A549 (cell line): ENCODE measurements around the gene PCYT1B. TPM values are rescaled to one million over a fixed set of nuclear protein-coding genes. Genes with fewer than 3 reads are reported as not detected.

Experiments used
- ATAC-seq, 2 experiments: fragments of 200-7000 bp in 1 of 2; fragments of >200 bp in 1 of 2; cut with Nextera tagmentation in 1 of 2; cut with Tn5 transposase in 1 of 2; 3 replicates each; pipeline versions ENCODE4 v1.8.0 to v1.9.1; 2018 to 2020; ENCODE audit warnings: mild to moderate bottlenecking in 1 of 2, moderate library complexity in 1 of 2
- CTCF ChIA-PET: fragments of 300-600 bp; sonication (Branson Sonifier 250); formaldehyde crosslinking; extraction: SDS; loops from one replicate; lab custom pipeline; 2021; ENCODE audit warnings: antibody characterized with exemption, inconsistent platforms; lab: Yijun Ruan, JAX
- POLR2A ChIA-PET: fragments of 350-600 bp; formaldehyde crosslinking; extraction: SDS; loops from one replicate; lab custom pipeline; 2021; ENCODE audit warnings: antibody characterized with exemption, inconsistent platforms; lab: Yijun Ruan, JAX
- DNase-seq, 2 experiments: peaks; one replicate each; pipeline versions ENCODE4 v3.0.0 to v3.0.0-alpha.2; 2011 to 2016; ENCODE audit warnings: low read depth in 1 of 2, low spot score in 1 of 2
- FAIRE-seq: peaks from 2 replicates; lab custom pipeline; 2011; peaks lifted over from hg19 to GRCh38; lab: Jason Lieb, UNC
- H3K27ac ChIP-seq, 2 experiments: fragments of >200 bp; sonication (Bioruptor Twin); formaldehyde crosslinking; 3 replicates each; pipeline ENCODE4 v1.5.1; 2016 to 2017
- H3K4me1 ChIP-seq: fragments of >200 bp; sonication (Bioruptor Twin); formaldehyde crosslinking; 3 replicates; pipeline ENCODE4 v1.6.1; 2016
- H3K4me2 ChIP-seq: fragments of >200 bp; sonication (Bioruptor Twin); formaldehyde crosslinking; 3 replicates; pipeline ENCODE4 v1.6.1; 2016
- H3K4me3 ChIP-seq: fragments of >200 bp; sonication (Bioruptor Twin); formaldehyde crosslinking; 3 replicates; pipeline ENCODE4 v1.5.1; 2016
- H3K9me3 ChIP-seq: fragments of >200 bp; sonication (Bioruptor Twin); formaldehyde crosslinking; 3 replicates; pipeline ENCODE4 v1.6.1; 2016
- BHLHE40 ChIP-seq: IDR thresholded peaks from 2 replicates; pipeline ENCODE4 v1.6.1; 2012; ENCODE audit warnings: low read depth, low read length, inconsistent platforms
- CEBPB ChIP-seq, 2 experiments: fragments of >200 bp in 1 of 2; sonication (Bioruptor Twin) in 1 of 2; formaldehyde crosslinking in 1 of 2; IDR thresholded peaks; 2 replicates each; pipeline ENCODE4 v1.6.1; 2012 to 2016
- CHD4 ChIP-seq: fragments of 200-600 bp; sonication (generic); IDR thresholded peaks from 2 replicates; pipeline ENCODE4 v1.6.1; 2016; ENCODE audit warnings: antibody characterized with exemption, mild to moderate bottlenecking, borderline replicate concordance
- EHF ChIP-seq: fragments of 250-450 bp; sonication (Bioruptor Pico); IDR thresholded peaks from 2 replicates; pipeline ENCODE4 v1.5.0; 2020; ENCODE audit warnings: mild to moderate bottlenecking
- ELK1 ChIP-seq: fragments of 150-350 bp; IDR thresholded peaks from 2 replicates; pipeline ENCODE4 v1.6.1; 2014; ENCODE audit warnings: low read depth, mild to moderate bottlenecking, low read length
- EP300 ChIP-seq, 2 experiments: fragments of >200 bp; sonication (Bioruptor Twin); formaldehyde crosslinking; IDR thresholded peaks; 2 replicates in 1 of 2; 3 replicates in 1 of 2; pipeline ENCODE4 v1.6.1; 2016 to 2017
- ESRRA ChIP-seq: fragments of 150-350 bp; IDR thresholded peaks from 2 replicates; pipeline ENCODE4 v1.6.1; 2014; ENCODE audit warnings: mild to moderate bottlenecking, low read length, borderline replicate concordance
- FOSL2 ChIP-seq, 2 experiments: fragments of 450-650 bp in 1 of 2; fragments of >200 bp in 1 of 2; sonication (Bioruptor Twin) in 1 of 2; formaldehyde crosslinking; IDR thresholded peaks; 2 replicates each; pipeline versions ENCODE4 v1.5.0 to v1.6.1; 2016 to 2020; ENCODE audit warnings: mild to moderate bottlenecking in 1 of 2, moderate library complexity in 1 of 2
- GATA3 ChIP-seq: IDR thresholded peaks from 2 replicates; pipeline ENCODE4 v1.6.1; 2012; ENCODE audit warnings: borderline replicate concordance
- HOXB13 ChIP-seq: fragments of 250-450 bp; sonication (Bioruptor Pico); IDR thresholded peaks from 2 replicates; pipeline ENCODE4 v1.5.0; 2020; ENCODE audit warnings: low read depth, mild to moderate bottlenecking, moderate library complexity
- JUNB ChIP-seq: fragments of >200 bp; sonication (Bioruptor Twin); formaldehyde crosslinking; IDR thresholded peaks from 2 replicates; pipeline ENCODE4 v1.6.1; 2016
- MAFK ChIP-seq: fragments of 450-650 bp; IDR thresholded peaks from 2 replicates; pipeline ENCODE4 v1.6.1; 2014; ENCODE audit not compliant: partially characterized antibody
- MAZ ChIP-seq: fragments of 150-350 bp; IDR thresholded peaks from 2 replicates; pipeline ENCODE4 v1.6.1; 2014; ENCODE audit warnings: antibody characterized with exemption, low read depth, low read length, borderline replicate concordance
- PHF8 ChIP-seq: fragments of 200-600 bp; sonication (generic); IDR thresholded peaks from 2 replicates; pipeline ENCODE4 v1.6.1; 2016; ENCODE audit warnings: low read depth, mild to moderate bottlenecking, antibody characterized with exemption, moderate library complexity, borderline replicate concordance
- POLR2AphosphoS2 ChIP-seq: conservative IDR thresholded peaks from 2 replicates; pipeline ENCODE4 v1.6.1; 2012; ENCODE audit warnings: low read length, improper control_type of control experiment, inconsistent platforms
- RAD21 ChIP-seq, 2 experiments: fragments of >200 bp in 1 of 2; sonication (Bioruptor Twin) in 1 of 2; formaldehyde crosslinking in 1 of 2; IDR thresholded peaks in 1 of 2; conservative IDR thresholded peaks in 1 of 2; 2 replicates in 1 of 2; 3 replicates in 1 of 2; pipeline ENCODE4 v1.6.1; 2012 to 2018; ENCODE audit warnings: inconsistent platforms in 1 of 2
- RNF2 ChIP-seq: fragments of 200-600 bp; sonication (generic); IDR thresholded peaks from 2 replicates; pipeline ENCODE4 v1.6.1; 2016; ENCODE audit warnings: low read depth, mild to moderate bottlenecking, antibody characterized with exemption, moderate library complexity, borderline replicate concordance
- SMC3 ChIP-seq: fragments of >200 bp; sonication (Bioruptor Twin); formaldehyde crosslinking; IDR thresholded peaks from 3 replicates; pipeline ENCODE4 v1.6.1; 2018; ENCODE audit warnings: inconsistent platforms
- ZC3H11A ChIP-seq: fragments of 450-650 bp; IDR thresholded peaks from 2 replicates; pipeline ENCODE4 v1.6.1; 2014; ENCODE audit warnings: antibody characterized with exemption, mild to moderate bottlenecking
- ZFP36 ChIP-seq: fragments of 450-650 bp; IDR thresholded peaks from 2 replicates; pipeline ENCODE4 v1.6.1; 2014; ENCODE audit warnings: borderline replicate concordance; ENCODE audit not compliant: partially characterized antibody
- ZSCAN20 ChIP-seq: fragments of 250-450 bp; sonication (Bioruptor Pico); IDR thresholded peaks from 2 replicates; pipeline ENCODE4 v1.8.0; 2022; ENCODE audit warnings: mild to moderate bottlenecking, moderate library complexity
- WGBS: methylation state at CpG from one replicate; pipeline ENCODE4 v1.1.6; 2017; ENCODE audit errors: missing lambda C conversion rate; 5-methylcytosine and 5-hydroxymethylcytosine counted together
- polyA plus RNA-seq, 4 experiments: library from polyadenylated mRNA; depleted of rRNA in 3 of 4; stranded (reverse); fragments of >200 nt; fragmentation: RNase III in 1 of 4; extraction: RNeasy Plus Mini Kit Qiagen cat#74134 plus additional on column Dnase treatment in 1 of 4; gene quantifications; 2 replicates in 3 of 4; 3 replicates in 1 of 4; pipeline ENCODE4 v1.2.3, GENCODE V29; 2011 to 2017
- TF ChIP-seq, protein P1 (sequence below): fragments of 250-450 bp; sonication (Bioruptor Pico); IDR thresholded peaks from 2 replicates; pipeline ENCODE4 v1.5.0; 2020; ENCODE audit warnings: low read depth, mild to moderate bottlenecking, moderate library complexity

The PCYT1B gene
- polyA plus RNA-seq, 2 of the 4 experiments (the other 2 are of a cell fraction): 0.05 TPM; not detected in 1

DNA sequence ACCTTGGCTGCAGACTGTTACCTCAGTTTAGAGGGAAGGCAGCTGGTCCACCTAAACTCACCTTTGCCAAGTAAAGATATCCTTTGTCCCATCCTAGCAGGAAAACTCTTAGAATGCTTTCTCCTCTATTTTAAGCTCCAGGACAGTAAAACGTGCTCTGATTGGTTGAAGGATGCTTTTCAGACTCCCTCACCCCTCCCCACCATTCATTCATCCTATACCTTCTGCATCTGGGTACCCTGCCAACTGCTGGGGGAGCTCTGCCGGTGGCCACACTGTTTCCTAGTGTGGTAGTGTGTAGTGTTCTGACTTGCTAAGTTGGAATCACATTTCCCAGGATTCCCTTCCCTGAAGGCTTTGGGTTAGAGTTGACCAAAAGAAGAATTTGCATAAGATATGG lies 26.3 kb upstream of the PCYT1B start:
- H3K9me3 ChIP-seq: no peaks in the 10 kb centered on the region
- ChIA-PET CTCF (no interaction called here), POLR2A (no interaction called here)
- no peak overlapping the region for H3K27ac ChIP-seq
- TF ChIP-seq POLR2AphosphoS2: no peak
- no peak for TF ChIP-seq GATA3
- TF ChIP-seq RAD21 (conservative IDR thresholded peaks at IDR 0.05 in 1 of 2, IDR thresholded peaks at IDR 0.05 in 1 of 2): no peak
- FAIRE-seq: no peak
- DNase-seq: no peak
- ATAC-seq: no peak
- H3K4me2 ChIP-seq: no peak overlapping the region
- H3K4me3 ChIP-seq: no peak overlapping the region
- 38% methylated on average over 2 of the region's 2 CpGs for WGBS
- no peaks in the 10 kb centered on the region for H3K4me1 ChIP-seq

- POLR2A ChIA-PET: no interaction called here
- no peaks in the 10 kb centered on the region for H3K9me3 ChIP-seq
- TF ChIP-seq ZSCAN20 (CRISPR knock-in tag) (no peak), MAFK (peak; percentile 22)
- no peak overlapping the region for H3K4me2 ChIP-seq
- no peak overlapping the region for H3K27ac ChIP-seq
- FAIRE-seq: peak; percentile 84
- CTCF ChIA-PET: interaction anchor here (1.0 kb wide), 1 partner anchor 14 kb away, joined by 3 read pairs; no protein-coding TSS in a partner anchor
- ATAC-seq: no peak
- 72% methylated on average over 11 of the region's 11 CpGs for WGBS
- DNase-seq: no peak
- H3K4me1 ChIP-seq: no peaks in the 10 kb centered on the region
- no peak overlapping the region for H3K4me3 ChIP-seq
Measured at GRCh38 chrX:24672701-24673190, 25.6 kb upstream of the PCYT1B start.

DNA sequence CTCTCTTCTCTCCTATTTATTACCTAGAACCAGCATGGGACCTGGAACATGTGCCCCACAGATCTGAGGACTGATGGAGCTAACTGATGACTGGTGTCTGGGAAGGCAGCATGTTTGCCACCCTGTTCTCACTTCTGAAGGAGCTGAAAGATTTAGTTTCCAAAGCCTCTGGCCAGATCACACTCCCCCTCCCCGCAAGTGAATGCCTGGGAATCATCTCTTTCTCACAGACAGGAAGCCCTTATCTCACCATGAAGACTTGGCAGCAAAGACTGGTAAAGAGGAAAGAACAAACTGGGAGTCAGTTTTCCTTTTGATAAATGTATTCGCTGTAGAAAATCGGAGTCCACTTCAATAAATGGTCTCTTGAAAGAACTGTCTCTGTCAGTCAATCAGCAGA lies 21.0 kb upstream of the PCYT1B start:
- no peak overlapping the region for H3K27ac ChIP-seq
- DNase-seq (no peak), ATAC-seq (no peak)
- 42% methylated on average over 3 of the region's 3 CpGs for WGBS
- TF ChIP-seq RNF2: no peak
- no peak for TF ChIP-seq CEBPB (IDR thresholded peaks at IDR 0.05)
- no peak for TF ChIP-seq PHF8
- TF ChIP-seq ZSCAN20 (CRISPR knock-in tag): no peak
- TF ChIP-seq CHD4: no peak
- no peak for TF ChIP-seq EHF (CRISPR knock-in tag)
- TF ChIP-seq ZFP36: no peak
- no peak for TF ChIP-seq JUNB
- TF ChIP-seq, protein P1, sequence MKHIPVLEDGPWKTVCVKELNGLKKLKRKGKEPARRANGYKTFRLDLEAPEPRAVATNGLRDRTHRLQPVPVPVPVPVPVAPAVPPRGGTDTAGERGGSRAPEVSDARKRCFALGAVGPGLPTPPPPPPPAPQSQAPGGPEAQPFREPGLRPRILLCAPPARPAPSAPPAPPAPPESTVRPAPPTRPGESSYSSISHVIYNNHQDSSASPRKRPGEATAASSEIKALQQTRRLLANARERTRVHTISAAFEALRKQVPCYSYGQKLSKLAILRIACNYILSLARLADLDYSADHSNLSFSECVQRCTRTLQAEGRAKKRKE (CRISPR knock-in tag): no peak
- no peak for TF ChIP-seq HOXB13
- no peak for TF ChIP-seq MAZ
- TF ChIP-seq ESRRA: no peak
- no peak for TF ChIP-seq FOSL2 (IDR thresholded peaks at IDR 0.05)
- no peak for TF ChIP-seq FOSL2 (CRISPR knock-in tag; IDR thresholded peaks at IDR 0.05)
- no peak for TF ChIP-seq SMC3
- no peak for TF ChIP-seq ZC3H11A
- TF ChIP-seq, all 56 proteins: peak for 0
- CTCF ChIA-PET: interaction anchor here (1.5 kb wide), 1 partner anchor 10 kb away, joined by 5 read pairs; no protein-coding TSS in a partner anchor
- Histone ChIP-seq H3K4me1 (no peaks in the 10 kb centered on the region), H3K4me2 (no peak overlapping the region), H3K9me3 (no peaks in the 10 kb centered on the region), H3K4me3 (no peak overlapping the region)
- no peak for FAIRE-seq
- POLR2A ChIA-PET: no interaction called here

DNA sequence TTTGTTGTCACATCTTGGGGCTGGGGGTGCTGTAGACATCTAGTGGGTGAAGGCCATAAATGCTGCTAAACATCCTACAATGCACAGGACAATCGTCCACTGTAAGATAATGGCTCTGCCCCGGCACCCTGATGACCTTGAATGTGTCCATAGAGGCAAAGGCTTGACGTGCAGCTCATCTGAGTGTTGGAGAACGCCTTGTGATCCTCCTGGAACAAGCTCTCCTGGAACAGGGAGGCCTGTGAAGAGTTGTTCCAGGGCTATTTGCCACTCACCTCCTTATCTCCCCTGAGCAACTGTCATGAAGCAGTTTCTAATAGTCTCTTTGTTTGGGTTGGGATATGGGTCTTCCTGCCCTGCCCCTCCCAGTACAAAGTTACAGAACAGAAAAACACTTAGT lies 15.2 kb upstream of the PCYT1B start:
- CTCF ChIA-PET: interaction anchor here (1.2 kb wide), 1 partner anchor 291 kb away, joined by 3 read pairs; no protein-coding TSS in a partner anchor
- WGBS: 48% methylated on average over 4 of the region's 4 CpGs
- TF ChIP-seq ELK1 (no peak), HOXB13 (no peak), EP300 (IDR thresholded peaks at IDR 0.05) (no peak), MAFK (no peak), BHLHE40 (no peak), EHF (CRISPR knock-in tag) (no peak), ESRRA (no peak)
- TF ChIP-seq, protein P1 (CRISPR knock-in tag): no peak
- TF ChIP-seq, all 56 proteins: peak for 0
- H3K9me3 ChIP-seq: no peaks in the 10 kb centered on the region
- H3K4me2 ChIP-seq: no peak overlapping the region
- POLR2A ChIA-PET: no interaction called here
- H3K4me3 ChIP-seq: no peak overlapping the region
- ATAC-seq (no peak), DNase-seq (no peak), FAIRE-seq (no peak)
- no peaks in the 10 kb centered on the region for H3K4me1 ChIP-seq
- no peak overlapping the region for H3K27ac ChIP-seq
